Measurements from ENCODE around the gene STARD5.

DNA sequence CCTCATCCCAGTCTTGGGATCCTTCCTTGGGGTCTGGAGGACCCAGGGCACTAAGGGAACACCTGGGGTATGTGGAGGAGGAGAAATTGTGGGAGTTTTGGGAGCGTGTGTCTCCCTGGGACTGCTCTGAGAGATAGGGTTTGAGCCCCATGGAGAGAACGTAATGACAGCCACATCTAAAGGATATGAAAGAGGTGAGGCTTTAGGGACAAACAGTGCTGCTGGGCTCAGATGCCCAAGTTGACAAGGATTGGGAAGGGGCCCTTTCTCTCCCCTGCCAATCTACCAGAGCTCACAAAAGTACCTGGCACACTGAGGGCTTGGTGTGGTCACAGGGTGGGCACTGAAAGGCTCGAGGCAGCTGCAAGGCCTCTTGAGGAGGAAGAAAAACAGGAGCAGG is 13.3 kb upstream of the STARD5 start:
- TF ChIP-seq, protein P1, sequence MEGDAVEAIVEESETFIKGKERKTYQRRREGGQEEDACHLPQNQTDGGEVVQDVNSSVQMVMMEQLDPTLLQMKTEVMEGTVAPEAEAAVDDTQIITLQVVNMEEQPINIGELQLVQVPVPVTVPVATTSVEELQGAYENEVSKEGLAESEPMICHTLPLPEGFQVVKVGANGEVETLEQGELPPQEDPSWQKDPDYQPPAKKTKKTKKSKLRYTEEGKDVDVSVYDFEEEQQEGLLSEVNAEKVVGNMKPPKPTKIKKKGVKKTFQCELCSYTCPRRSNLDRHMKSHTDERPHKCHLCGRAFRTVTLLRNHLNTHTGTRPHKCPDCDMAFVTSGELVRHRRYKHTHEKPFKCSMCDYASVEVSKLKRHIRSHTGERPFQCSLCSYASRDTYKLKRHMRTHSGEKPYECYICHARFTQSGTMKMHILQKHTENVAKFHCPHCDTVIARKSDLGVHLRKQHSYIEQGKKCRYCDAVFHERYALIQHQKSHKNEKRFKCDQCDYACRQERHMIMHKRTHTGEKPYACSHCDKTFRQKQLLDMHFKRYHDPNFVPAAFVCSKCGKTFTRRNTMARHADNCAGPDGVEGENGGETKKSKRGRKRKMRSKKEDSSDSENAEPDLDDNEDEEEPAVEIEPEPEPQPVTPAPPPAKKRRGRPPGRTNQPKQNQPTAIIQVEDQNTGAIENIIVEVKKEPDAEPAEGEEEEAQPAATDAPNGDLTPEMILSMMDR (conservative IDR thresholded peaks at IDR 0.05; ENCODE audit: low read length): no peak
- TF ChIP-seq EZH2phosphoT487 (IDR thresholded peaks at IDR 0.05; ENCODE audit: borderline replicate concordance, low read depth, low read length): no peak
